CD4-positive, alpha-beta T cell treated with Interleukin-12 subunit alpha and Interleukin-12 subunit beta, for 1 hour (primary cell): ENCODE measurements around the gene RPGRIP1L.

ENCODE experiments used
- DNase-seq: peaks from one replicate; pipeline ENCODE4 v3.0.0-alpha.2; 2020

Gene RPGRIP1L

GRCh38 chr16:53598511-53599275 lies 105.0 kb downstream of the RPGRIP1L start:
- DNase-seq, result no peak

- DNase-seq, result no peak
Measured at GRCh38 chr16:53597776-53598175, 105.9 kb downstream of the RPGRIP1L start.

GRCh38 chr16:53588081-53588648 lies 115.5 kb downstream of the RPGRIP1L start:
- DNase-seq, result no peak

- DNase-seq, result no peak
Measured at GRCh38 chr16:53583401-53583800, 120.3 kb downstream of the RPGRIP1L start.

GRCh38 chr16:53581784-53582183 lies 121.9 kb downstream of the RPGRIP1L start:
- no peak for DNase-seq

GRCh38 chr16:53580038-53580802 lies 123.4 kb downstream of the RPGRIP1L start:
- no peak for DNase-seq

- no peak for DNase-seq
Measured at GRCh38 chr16:53576904-53577303, 126.8 kb downstream of the RPGRIP1L start.

GRCh38 chr16:53576210-53576609 lies 127.4 kb downstream of the RPGRIP1L start:
- DNase-seq, result no peak

GRCh38 chr16:53571763-53572162 lies 131.9 kb downstream of the RPGRIP1L start:
- no peak for DNase-seq

- DNase-seq, result no peak
Measured at GRCh38 chr16:53566552-53567245, 137.0 kb downstream of the RPGRIP1L start.

- DNase-seq, result no peak
Measured at GRCh38 chr16:53565296-53565863, 138.3 kb downstream of the RPGRIP1L start.

GRCh38 chr16:53563426-53563825 lies 140.2 kb downstream of the RPGRIP1L start:
- DNase-seq, result no peak

- no peak for DNase-seq
Measured at GRCh38 chr16:53561101-53561888, 142.4 kb downstream of the RPGRIP1L start.

GRCh38 chr16:53559270-53559951 lies 144.2 kb downstream of the RPGRIP1L start:
- DNase-seq, result no peak

- no peak for DNase-seq
Measured at GRCh38 chr16:53558710-53559109, 144.9 kb downstream of the RPGRIP1L start.

- DNase-seq, result no peak
Measured at GRCh38 chr16:53556521-53556920, 147.1 kb downstream of the RPGRIP1L start.

- DNase-seq, result peak; percentile 71
Measured at GRCh38 chr16:53549970-53550690, 153.5 kb downstream of the RPGRIP1L start.
